HG02623 (cell line): Measurements from ENCODE around the gene YDJC.
"Not testable (repeated sequence)": the region's sequence is repeated elsewhere in the genome, so short reads cannot be mapped to it uniquely, and the experiment has no call there.

Experiments used
- ATAC-seq: cut with Tn5 transposase; IDR thresholded peaks from one replicate; pipeline ENCODE4 v1.9.1; 2021; ENCODE audit warnings: moderate library complexity; ENCODE audit not compliant: unreplicated experiment

YDJC gene

GRCh38 chr22:21582801-21583740, 46.8 kb downstream of the YDJC start:
- no peak for ATAC-seq

GRCh38 chr22:21581009-21581713, 48.7 kb downstream of the YDJC start:
- ATAC-seq: not testable (repeated sequence)

GRCh38 chr22:21580623-21581007, 49.2 kb downstream of the YDJC start:
- not testable (repeated sequence) for ATAC-seq

- ATAC-seq: no peak
These were observed 50.4 kb downstream of the YDJC start for GRCh38 chr22:21579474-21579851.
